ENCODE data around the gene KIF16B.

DNA sequence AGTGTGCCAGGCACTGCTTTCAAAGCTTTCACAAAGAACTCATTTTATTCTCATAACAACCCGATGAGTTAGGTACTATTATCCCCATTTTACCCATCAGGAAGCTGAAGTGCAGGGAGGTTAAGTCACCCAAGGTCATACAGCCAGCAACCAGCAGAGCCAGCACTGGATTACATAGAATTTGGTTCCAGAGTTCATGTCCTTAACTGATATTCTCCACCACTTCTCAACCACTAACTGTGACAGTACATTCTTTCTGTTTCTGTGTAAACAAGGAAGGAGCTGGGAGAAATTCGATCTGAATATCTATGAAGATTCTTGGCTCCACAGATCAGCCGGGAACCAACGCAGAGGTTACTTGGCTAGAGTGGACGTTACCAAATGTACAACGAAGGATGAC, 98.0 kb downstream of the KIF16B start:
- TF ChIP-seq, protein P1, sequence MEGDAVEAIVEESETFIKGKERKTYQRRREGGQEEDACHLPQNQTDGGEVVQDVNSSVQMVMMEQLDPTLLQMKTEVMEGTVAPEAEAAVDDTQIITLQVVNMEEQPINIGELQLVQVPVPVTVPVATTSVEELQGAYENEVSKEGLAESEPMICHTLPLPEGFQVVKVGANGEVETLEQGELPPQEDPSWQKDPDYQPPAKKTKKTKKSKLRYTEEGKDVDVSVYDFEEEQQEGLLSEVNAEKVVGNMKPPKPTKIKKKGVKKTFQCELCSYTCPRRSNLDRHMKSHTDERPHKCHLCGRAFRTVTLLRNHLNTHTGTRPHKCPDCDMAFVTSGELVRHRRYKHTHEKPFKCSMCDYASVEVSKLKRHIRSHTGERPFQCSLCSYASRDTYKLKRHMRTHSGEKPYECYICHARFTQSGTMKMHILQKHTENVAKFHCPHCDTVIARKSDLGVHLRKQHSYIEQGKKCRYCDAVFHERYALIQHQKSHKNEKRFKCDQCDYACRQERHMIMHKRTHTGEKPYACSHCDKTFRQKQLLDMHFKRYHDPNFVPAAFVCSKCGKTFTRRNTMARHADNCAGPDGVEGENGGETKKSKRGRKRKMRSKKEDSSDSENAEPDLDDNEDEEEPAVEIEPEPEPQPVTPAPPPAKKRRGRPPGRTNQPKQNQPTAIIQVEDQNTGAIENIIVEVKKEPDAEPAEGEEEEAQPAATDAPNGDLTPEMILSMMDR (IDR thresholded peaks at IDR 0.05) = no peak
- TF ChIP-seq FOXP1 (CRISPR knock-in tag; IDR thresholded peaks at IDR 0.05; ENCODE audit: borderline replicate concordance) = no peak
- TF ChIP-seq, protein P2, sequence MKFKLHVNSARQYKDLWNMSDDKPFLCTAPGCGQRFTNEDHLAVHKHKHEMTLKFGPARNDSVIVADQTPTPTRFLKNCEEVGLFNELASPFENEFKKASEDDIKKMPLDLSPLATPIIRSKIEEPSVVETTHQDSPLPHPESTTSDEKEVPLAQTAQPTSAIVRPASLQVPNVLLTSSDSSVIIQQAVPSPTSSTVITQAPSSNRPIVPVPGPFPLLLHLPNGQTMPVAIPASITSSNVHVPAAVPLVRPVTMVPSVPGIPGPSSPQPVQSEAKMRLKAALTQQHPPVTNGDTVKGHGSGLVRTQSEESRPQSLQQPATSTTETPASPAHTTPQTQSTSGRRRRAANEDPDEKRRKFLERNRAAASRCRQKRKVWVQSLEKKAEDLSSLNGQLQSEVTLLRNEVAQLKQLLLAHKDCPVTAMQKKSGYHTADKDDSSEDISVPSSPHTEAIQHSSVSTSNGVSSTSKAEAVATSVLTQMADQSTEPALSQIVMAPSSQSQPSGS (CRISPR knock-in tag; IDR thresholded peaks at IDR 0.05; ENCODE audit: borderline replicate concordance, low read depth) = no peak

Data from WTC11 (cell line).